GM12878 (cell line): Measurements from ENCODE around the gene RAD21L1.

Experiments
- CREB1 ChIP-seq: IDR thresholded peaks from 2 replicates; pipeline ENCODE4 v1.6.1; 2012; ENCODE audit warnings: low read depth, mild to moderate bottlenecking, inconsistent platforms
- CTCF ChIP-seq, 3 experiments: IDR thresholded peaks in 2 of 3; conservative IDR thresholded peaks in 1 of 3; 2 replicates each; pipeline ENCODE4 v1.5.1; 2011; ENCODE audit warnings: low read depth in 3 of 3, low read length in 3 of 3, mild to moderate bottlenecking in 3 of 3, control low read depth in 2 of 3, moderate library complexity in 2 of 3, inconsistent platforms in 1 of 3, mixed read lengths in 1 of 3; ENCODE audit not compliant: control insufficient read depth in 2 of 3, insufficient read depth in 1 of 3; ENCODE audit errors: extremely low read depth in 1 of 3
- EP300 ChIP-seq, 2 experiments: fragments of 150-350 bp in 1 of 2; IDR thresholded peaks; 2 replicates each; pipeline ENCODE4 v1.6.1; 2011 to 2012; ENCODE audit warnings: low read depth in 2 of 2, low read length in 2 of 2, borderline replicate concordance in 1 of 2, improper control_type of control experiment in 1 of 2, inconsistent platforms in 1 of 2; ENCODE audit not compliant: control insufficient read depth in 1 of 2
- SMAD1 ChIP-seq: fragments of 450-650 bp; IDR thresholded peaks from 2 replicates; pipeline ENCODE4 v1.6.1; 2018; ENCODE audit warnings: mild to moderate bottlenecking, low read depth; ENCODE audit not compliant: partially characterized antibody
- SMARCA5 ChIP-seq: fragments of 450-650 bp; IDR thresholded peaks from 2 replicates; pipeline ENCODE4 v1.6.1; 2017; ENCODE audit warnings: mild to moderate bottlenecking
- SMC3 ChIP-seq: IDR thresholded peaks from 2 replicates; pipeline ENCODE4 v1.6.1; 2011; ENCODE audit warnings: low read length, improper control_type of control experiment, borderline replicate concordance
- SP1 ChIP-seq: IDR thresholded peaks from one replicate; pipeline ENCODE4 v1.6.1; 2011; ENCODE audit warnings: low read depth, low read length

- TF ChIP-seq EP300 (IDR thresholded peaks at IDR 0.05; ENCODE audit: borderline replicate concordance in 1 of 2, control insufficient read depth in 1 of 2, low read depth in 2 of 2, low read length in 2 of 2) = no peak
- TF ChIP-seq SMAD1 = no peak
- no peak for TF ChIP-seq CTCF (IDR thresholded peaks at IDR 0.05 in 2 of 3, conservative IDR thresholded peaks at IDR 0.05 in 1 of 3; ENCODE audit: control insufficient read depth in 2 of 3, extremely low read depth in 1 of 3, insufficient read depth in 1 of 3, low read depth in 3 of 3, low read length in 3 of 3)
- no peak for TF ChIP-seq CREB1
- no peak for TF ChIP-seq SMC3
- TF ChIP-seq SMARCA5 = no peak
- TF ChIP-seq SP1 = no peak
These were observed 36.0 kb upstream of the RAD21L1 start for GRCh38 chr20:1189827-1190226.
